ENCODE measurements around the gene TRMT1L.

The TRMT1L gene

GRCh38 chr1:185073725-185074124 is 83.0 kb downstream of the TRMT1L start:
- Histone ChIP-seq H3K4me1 (peaks cover 0 to 6% (median 0%) of the 10 kb centered on the region in 10 experiments; a peak in 2 of 20 replicates), H3K4me3 (no peak overlapping the region), H3K27me3 (no peaks in the 10 kb centered on the region), H4K20me1 (peaks cover 0 to 96% (median 40%) of the 10 kb centered on the region in 11 experiments; a peak in 14 of 22 replicates), H3K9me3 (replicated peaks in 1 of 11) (peaks cover 23 to 73% (median 68%) of the 10 kb centered on the region in 11 experiments), H3K36me3 (peaks cover 13 to 64% (median 38%) of the 10 kb centered on the region in 11 experiments; a peak in 20 of 22 replicates), H3K4me2 (no peak overlapping the region), H3K9ac (no peak overlapping the region), H3K27ac (no peak overlapping the region)
- no peak for TF ChIP-seq Cebpa-rat (IDR thresholded peaks at IDR 0.05)

DNA sequence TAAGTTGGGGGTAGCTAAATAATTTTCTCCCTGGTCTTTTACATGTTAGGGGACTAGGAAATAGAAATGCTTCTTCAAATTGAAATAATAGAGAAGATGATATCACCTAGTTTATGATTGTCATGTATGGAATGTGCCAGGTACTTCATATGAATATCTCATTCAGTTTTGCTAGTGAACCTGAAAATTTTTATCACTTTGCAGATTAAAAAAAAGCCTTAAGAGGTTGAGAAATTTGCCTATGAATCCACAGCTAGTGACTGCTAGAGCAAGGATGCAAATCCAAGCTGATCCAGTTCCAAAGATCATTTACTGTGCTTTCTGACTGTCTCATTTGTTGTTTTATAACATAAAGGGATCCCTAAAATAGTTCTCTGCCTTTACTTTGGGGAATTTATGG is 86.7 kb downstream of the TRMT1L start:
- no peak overlapping the region for H3K27ac ChIP-seq
- H3K4me3 ChIP-seq: no peak overlapping the region
- H4K20me1 ChIP-seq: peaks cover 0 to 94% (median 48%) of the 10 kb centered on the region in 11 experiments; a peak in 13 of 22 replicates
- no peaks in the 10 kb centered on the region for H3K27me3 ChIP-seq
- no peak overlapping the region for H3K4me2 ChIP-seq
- H3K4me1 ChIP-seq: peaks cover 0 to 15% (median 0%) of the 10 kb centered on the region in 10 experiments; a peak in 2 of 20 replicates
- H3K36me3 ChIP-seq: peaks cover 19 to 70% (median 53%) of the 10 kb centered on the region in 11 experiments; a peak in 21 of 22 replicates
- no peak overlapping the region for H3K9ac ChIP-seq
- no peak for TF ChIP-seq Cebpa-rat (IDR thresholded peaks at IDR 0.05)
- peaks cover 22 to 66% (median 60%) of the 10 kb centered on the region in 11 experiments for H3K9me3 ChIP-seq (replicated peaks in 1 of 11)

- H3K9me3 ChIP-seq (replicated peaks in 1 of 11): peaks cover 30 to 66% (median 61%) of the 10 kb centered on the region in 11 experiments
- H3K4me3 ChIP-seq: no peak overlapping the region
- no peak for TF ChIP-seq Cebpa-rat (IDR thresholded peaks at IDR 0.05)
- H3K9ac ChIP-seq: no peak overlapping the region
- no peak overlapping the region for H3K4me2 ChIP-seq
- H3K27me3 ChIP-seq: no peaks in the 10 kb centered on the region
- H3K36me3 ChIP-seq: peaks cover 20 to 72% (median 54%) of the 10 kb centered on the region in 11 experiments; a peak in 21 of 22 replicates
- H3K4me1 ChIP-seq: peaks cover 0 to 15% (median 0%) of the 10 kb centered on the region in 10 experiments; a peak in 2 of 20 replicates
- peaks cover 0 to 90% (median 43%) of the 10 kb centered on the region in 11 experiments; a peak in 12 of 22 replicates for H4K20me1 ChIP-seq
- no peak overlapping the region for H3K27ac ChIP-seq
Measured at GRCh38 chr1:185069202-185069772, 87.5 kb downstream of the TRMT1L start.

DNA sequence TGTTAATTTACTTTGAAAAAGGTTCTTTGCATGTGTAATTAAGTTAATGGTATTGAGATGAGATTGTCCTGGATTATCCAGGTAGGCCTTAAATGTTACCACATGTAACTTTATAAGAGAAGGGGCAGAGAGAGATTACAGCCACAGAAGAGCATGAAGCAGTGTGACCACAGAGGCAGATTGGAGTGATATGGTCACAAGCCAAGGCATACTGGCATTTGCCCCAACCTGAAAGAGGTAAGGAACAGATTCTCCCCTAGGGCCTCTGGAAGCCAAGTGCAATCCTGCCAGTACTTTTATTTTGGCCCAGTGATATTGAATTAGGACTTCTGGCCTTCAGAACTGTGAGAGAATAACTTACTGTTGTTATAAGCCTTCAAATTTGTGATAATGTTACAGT is 88.4 kb downstream of the TRMT1L start:
- Histone ChIP-seq H3K4me1 (peaks cover 0 to 22% (median 0%) of the 10 kb centered on the region in 10 experiments; a peak in 6 of 20 replicates), H4K20me1 (peaks cover 0 to 87% (median 34%) of the 10 kb centered on the region in 11 experiments; a peak in 13 of 22 replicates), H3K36me3 (peaks cover 20 to 79% (median 60%) of the 10 kb centered on the region in 11 experiments; a peak in 21 of 22 replicates), H3K4me2 (no peak overlapping the region), H3K9me3 (replicated peaks in 1 of 11) (peaks cover 31 to 68% (median 62%) of the 10 kb centered on the region in 11 experiments), H3K27me3 (no peaks in the 10 kb centered on the region), H3K4me3 (no peak overlapping the region), H3K9ac (no peak overlapping the region), H3K27ac (no peak overlapping the region)
- TF ChIP-seq Cebpa-rat (IDR thresholded peaks at IDR 0.05): no peak
